GM18499 (cell line): ENCODE data around the gene ASNSD1.
A peak's percentile ranks its signal among the peaks of the same experiment; 100 is the strongest.
"Not testable (repeated sequence)": the region's sequence is repeated elsewhere in the genome, so short reads cannot be mapped to it uniquely, and the experiment has no call there.

Experiments used
- ATAC-seq: cut with Tn5 transposase; IDR thresholded peaks from one replicate; pipeline ENCODE4 v1.9.1; 2021; ENCODE audit warnings: moderate number of reproducible peaks; ENCODE audit not compliant: insufficient read depth, unreplicated experiment

The ASNSD1 gene

DNA sequence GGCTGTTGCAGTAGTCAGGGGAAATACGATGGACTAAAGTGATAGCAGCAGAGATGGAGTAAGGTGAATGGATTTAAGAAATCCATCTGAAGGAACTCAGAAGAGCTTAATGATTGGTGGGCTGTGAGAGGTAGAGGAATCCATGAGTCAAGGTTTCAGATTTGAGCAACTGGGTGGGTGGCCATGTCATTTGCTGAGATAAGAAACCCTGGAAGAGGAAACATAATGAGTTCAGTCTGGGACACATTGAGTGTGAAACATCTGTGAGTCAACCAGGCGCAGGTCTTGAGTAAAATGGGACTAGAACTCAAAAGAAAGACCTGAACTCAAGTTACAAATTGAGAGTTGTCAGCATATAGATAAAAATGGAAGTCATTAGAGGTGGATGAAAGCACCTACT is 19.7 kb upstream of the ASNSD1 start:
- ATAC-seq, result no peak

DNA sequence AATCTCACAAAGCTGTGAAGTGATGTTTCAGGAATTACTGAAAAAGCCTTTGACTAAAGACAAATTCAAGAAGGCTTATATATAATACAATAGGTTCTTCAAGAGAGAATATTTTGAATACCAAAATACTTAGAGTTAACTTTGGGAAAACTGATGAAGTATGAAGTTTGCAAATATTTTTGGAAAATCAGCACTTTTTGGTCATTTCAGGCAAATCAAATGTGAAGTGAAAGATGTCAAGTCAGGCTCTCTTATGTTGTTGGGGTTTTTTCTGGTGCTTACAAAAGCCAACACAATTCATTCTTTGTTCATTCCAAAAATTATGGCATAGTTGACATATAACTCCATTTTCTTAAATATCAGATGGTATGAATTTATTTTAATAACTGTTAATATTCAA is 14.7 kb upstream of the ASNSD1 start:
- no peak for ATAC-seq

DNA sequence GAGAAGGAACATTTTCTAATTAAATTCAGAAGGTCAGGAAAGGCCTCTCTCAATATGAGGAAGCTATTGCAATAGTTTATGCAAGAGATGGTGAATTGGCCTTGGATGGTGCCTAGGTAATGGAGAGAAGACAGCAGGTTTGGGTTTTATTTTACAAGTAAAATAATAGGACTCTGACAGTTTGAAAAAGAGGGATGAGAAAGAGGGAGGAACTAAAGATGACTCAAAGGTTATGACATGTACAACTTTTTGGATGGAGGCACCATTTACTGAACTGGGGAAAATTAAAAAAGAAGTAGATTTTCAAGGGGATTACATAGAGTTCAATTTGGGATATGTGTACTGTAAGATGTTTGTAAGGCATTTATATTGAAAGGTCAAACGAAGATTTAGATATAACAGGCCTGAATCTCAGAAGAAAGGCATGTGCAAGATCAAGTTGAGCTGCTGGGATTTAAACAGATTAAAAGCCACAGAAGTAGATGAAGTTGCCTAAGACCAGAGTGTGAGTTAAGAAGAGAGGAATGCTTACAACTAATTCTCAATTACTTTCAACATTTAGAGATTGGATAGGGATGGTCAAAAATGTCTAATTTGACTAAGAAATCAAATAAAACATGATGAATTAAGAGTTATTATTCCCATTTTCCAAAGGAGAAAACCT is 12.3 kb upstream of the ASNSD1 start:
- ATAC-seq, result no peak

DNA sequence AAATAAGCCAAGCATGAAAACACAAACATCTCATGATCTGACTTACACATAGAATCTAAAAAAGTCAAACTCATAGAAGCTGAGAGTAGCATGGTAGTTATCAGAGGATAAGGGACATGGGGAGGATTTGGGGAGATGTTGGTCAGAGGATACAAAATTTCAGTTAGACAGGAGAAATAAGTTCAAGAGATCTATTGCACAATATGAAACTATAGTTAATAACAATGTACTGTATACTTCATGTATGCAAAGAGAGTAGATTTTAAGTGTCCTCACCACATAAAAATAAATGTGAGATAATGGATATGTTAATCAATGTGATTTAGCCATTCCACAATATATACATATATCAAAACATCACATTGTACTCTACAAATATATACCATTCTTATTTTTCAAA is 10.0 kb upstream of the ASNSD1 start:
- ATAC-seq, result no peak

DNA sequence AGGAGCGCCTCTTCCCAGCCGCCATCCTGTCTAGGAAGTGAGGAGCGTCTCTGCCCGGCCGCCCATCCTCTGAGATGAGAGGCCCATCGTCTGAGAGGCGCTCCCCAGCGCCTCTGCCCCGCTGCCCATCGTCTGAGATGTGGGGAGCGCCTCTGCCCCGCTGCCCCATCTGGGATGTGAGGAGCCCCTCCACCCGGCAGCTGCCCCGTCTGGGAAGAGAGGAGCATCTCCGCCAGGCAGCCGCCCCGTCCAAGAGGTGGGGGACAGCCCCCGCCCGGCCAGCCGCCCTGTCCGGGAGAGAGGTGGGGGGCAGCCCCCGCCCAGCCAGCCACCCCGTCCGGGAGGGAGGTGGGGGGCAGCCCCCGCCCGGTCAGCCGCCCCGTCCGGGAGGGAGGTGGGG is 7.8 kb upstream of the ASNSD1 start:
- not testable (repeated sequence) for ATAC-seq

DNA sequence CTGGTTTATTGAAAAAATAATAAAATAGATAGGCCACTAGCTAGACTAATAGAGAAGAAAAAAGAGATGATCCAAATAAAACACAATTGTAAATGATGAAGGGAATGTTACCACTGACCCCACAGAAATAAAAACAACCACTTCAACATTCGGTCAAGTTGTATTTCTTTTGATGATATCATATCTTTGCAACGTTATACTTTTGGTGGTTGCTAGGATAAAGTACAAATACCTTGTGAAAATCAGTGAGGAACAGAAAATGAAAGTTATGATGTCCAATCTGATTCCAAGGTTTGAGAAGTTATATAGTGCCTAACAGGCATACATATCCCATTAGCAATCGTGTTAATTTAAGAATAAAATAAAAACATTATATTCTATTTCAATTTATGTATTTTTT is 6.6 kb upstream of the ASNSD1 start:
- ATAC-seq, result no peak

DNA sequence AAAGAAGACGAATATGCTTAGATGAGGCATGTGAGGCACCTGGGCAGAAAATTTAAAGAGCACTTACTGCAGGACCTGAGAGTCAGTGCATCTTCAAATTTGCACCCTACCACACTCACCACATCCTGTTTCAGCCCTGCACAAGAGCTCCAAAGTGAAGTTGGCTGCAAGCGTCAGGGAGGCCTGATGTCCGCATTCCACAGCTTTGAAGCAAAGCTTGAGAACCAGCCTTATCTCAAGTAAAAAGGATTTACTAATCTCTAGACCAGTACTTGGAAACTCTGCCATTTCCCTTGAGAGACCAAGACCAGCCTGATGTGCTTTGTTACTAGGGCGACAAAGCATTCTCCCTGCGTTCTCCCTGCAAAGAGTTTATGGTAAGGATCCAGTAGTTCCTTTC is 3.4 kb upstream of the ASNSD1 start:
- ATAC-seq, result peak; percentile 41

DNA sequence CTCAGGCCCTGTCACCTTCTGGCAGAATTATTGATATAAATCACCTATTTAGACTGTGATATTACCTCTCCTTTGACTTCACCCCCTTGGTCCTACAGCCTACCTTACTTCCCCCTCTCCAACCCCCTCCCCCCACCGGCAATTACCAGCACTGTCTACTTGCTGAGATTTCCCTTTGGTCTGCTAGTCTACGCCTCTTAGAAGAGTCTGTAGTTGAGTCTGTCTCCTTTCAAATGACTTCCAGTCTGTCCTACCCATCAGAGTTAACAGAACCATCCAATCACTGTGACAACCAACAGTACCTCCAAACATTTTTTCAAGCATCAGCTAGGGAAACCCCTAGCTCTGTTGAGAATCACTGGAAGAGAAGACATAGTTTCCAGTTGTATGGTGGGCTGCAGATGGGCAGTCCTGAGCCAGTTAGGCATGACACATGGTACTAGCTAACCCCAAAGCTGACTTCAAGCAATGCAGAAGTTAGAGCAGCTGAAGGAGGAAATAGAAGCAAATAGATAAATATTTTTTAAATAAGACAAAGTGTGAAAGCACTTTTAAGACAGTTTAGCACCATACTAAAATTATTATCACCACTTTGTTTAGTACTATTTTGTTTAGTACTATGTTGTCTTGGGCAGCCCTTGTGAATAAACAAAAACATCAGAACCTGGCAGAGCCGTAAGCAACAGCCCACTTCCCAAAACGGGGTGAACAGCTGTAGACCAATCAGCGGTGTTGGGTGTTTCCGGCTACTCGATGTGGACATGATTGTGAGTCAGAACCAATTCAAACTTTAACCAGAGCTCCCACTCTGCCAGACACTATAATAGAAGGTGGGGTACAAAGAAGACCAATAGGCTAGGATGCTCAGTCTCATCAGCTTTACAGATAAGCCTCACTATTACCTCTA is 2.7 kb upstream of the ASNSD1 start:
- no peak for ATAC-seq

DNA sequence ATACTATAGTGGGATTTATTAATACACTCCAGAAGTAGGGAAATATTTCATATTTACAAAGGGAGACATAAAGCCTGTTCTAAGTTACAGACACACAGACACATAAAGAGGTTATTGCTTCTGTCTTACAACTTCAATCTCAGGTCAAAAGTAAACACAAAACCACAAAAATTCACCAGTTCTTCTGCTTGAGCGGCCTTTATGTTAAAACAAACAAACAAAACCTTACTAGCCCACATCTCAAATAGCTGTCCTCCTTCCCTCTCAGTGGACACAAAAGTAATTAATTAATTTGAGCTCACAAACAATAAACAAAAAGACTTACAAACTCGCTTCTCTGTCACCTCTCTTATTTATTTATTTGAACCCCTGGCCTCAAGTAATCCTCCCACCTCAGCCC is 1.5 kb upstream of the ASNSD1 start:
- ATAC-seq, result no peak

DNA sequence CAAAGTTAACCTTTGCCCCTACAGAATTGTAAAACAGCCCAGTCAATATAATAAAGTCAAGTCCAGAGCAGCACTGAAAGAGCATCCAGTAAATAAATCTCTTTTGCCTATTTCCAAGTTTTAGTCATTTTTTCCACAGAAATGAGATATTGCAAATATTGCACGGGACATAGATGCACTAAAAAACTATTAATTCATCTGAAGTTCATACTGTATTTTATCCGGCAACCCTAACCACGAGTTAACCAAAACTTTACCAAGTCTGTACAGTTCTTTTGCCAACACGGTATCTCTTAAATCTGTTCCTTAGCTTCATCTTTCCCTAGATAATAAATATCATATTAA is 484 bp upstream of the ASNSD1 start:
- no peak for ATAC-seq

DNA sequence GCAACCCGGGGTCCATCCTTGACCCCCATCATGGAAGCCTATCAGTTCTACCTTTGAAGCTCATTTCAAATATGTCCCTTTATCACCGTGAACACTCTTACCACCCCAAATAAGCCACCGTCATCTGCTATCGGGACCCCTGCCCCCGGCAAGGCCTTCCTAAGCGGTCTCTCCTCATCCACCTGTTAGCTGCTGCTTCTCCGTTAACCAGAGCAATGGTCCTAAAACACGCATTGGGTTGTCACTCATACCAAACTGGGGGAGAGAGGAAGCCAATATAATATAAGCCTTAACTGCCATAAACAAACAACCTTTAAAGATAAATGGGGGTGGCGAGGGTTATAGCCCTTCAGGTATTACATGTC is 680 bp downstream of the ASNSD1 start:
- no peak for ATAC-seq

DNA sequence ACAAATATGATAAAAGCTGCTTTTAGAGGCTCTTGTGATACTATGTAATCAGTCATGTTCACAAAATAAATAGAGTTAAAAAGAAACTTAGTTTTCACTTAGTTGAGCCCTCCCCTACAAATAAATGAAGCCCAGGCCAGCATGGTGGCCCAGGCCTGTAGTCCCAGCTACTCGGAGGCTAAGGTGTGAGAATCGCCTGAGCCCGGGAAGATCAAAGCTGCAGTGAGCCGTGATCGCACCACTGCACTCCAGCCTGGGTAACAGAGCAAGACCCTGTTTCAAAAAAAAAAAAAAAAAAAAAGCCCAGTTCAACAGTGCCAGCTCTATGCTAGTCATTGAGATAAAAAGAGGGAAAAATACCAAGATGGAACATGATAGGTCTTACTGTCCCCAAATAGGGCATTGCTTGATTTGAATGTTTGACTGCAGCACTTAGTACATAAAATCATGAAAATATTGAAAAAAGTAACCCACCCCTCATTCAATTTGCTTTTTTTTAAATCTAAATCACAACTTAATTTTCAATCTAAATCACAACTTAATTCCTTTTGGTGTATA is 1.5 kb downstream of the ASNSD1 start:
- ATAC-seq, result no peak

DNA sequence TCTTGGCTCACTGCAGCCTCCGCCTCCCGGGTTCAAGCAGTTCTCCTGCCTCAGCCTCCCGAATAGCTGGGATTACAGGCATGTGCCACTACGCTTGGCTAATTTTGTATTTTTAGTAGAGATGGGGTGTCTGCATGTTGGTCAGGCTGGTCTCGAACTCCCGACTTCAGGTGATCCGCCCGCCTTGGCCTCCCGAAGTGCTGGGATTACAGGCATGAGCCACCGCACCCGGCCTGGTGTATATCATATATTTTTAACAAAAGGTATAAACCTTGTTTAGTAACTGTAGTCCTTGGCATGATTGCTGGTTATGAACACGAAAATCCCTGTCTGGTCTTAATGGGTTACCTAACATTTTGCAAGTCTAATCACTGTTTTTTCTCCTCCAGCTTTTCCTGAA is 2.1 kb downstream of the ASNSD1 start:
- ATAC-seq, result not testable (repeated sequence)

DNA sequence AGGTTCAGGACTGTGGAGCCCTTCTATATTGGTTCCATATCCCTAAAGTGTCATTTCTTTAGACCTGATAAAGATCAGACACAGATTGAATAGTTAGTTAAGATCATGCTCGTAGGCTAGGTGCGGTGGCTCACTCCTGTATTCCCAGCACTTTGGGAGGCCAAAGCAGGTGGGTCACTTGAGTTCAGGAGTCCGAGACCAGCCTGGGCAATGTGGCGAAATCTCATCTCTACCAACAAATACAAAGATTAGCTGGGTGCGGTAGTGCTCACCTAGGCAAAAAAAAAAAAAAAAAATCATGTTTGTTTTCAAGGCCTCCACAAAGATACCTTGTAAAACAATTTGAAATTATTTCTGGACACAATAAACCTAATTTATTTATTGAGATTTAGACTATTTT is 8.7 kb downstream of the ASNSD1 start:
- no peak for ATAC-seq

DNA sequence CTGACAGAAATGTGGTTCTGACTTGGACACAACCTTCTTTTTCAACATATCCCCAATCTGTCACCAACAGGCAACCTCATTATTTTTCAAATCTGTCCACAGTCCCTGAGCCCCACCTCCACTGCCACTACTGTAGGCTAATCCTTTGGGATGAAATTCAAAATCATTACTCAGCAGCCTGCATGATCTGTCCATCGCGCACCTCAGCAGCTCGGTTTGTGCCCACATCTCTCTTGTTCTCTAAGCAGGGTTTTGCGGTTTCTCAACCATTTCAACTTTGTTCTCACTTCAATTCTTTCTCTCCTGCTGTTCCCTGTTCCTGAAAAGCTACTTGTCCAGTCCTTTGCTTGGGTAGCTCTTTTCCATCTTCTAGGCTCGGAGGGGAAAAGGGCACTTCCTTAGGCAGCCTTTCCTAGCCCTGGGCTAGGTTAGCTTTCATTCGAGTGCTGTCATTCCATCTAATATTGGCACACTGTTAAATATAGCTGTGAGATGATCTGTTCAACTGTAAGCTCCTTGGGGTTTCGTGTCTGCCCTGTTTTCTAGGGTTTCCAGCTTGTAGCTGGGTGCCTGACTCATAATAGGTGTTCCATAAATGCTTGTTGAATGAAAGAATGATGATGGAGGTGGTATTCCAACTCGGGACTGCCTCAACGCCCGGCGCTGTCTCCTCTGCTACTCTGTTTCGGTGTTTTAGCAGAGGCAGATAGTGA is 12.6 kb downstream of the ASNSD1 start:
- ATAC-seq, result peak; percentile 36

DNA sequence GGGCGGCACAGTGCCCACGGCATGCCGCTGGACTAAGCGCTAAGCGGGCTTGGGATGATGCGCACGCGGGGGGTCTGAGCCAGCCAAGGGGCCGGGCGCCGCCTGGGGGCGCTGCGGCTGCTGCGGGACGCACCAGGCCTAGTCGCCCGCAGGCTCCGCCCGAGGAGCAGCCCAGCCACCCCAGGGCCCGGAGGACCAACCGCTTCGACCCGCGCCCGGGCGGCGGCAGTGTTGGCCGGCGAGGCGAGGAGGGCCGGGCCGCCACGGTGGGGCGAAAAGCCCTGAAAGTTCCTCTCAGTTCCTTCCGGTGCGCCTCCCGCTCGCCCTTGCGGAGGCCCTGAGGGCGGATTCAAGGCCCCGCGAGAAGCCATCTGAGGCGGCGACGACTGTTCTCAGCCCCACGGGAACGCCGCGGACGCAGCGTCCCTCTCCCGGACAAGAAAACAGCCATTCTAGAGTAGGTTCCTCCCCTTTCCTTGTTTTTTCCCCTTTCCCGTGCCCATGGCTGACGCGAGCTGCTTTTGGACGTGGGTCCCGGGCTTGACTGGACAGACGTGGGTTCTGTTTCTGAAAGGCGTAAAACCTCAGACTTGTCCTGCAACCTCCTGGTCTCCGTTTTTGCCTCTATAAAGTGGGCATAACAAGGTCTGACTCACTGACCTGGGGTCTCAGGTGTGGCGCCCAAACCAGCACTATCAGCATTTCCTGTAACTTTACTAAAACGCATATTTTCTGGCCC is 13.3 kb downstream of the ASNSD1 start, which contains the start of gene ANKAR:
Gene ANKAR (plus strand): TSS at position 297 of the 739 bp plus-strand sequence. CDS start 1,821 bp downstream, outside the sequence.
- ATAC-seq, result peak; percentile 81

DNA sequence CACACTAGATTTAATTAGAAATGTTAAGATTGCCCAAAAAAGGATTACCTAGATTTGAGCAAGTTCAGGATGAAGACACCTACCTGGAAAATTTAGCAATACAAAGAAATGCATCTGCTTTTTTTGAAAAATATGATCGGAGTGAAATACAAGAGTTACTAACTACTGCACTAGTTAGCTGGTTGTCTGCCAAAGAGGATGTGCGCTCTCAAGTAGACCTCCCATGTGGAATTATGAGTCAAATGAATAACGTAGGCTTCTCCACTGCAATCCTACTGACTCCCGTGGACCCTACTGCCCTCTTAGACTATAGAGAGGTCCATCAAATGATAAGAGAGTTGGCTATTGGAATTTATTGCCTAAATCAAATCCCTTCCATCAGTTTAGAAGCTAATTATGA is 15.2 kb downstream of the ASNSD1 start:
- no peak for ATAC-seq

DNA sequence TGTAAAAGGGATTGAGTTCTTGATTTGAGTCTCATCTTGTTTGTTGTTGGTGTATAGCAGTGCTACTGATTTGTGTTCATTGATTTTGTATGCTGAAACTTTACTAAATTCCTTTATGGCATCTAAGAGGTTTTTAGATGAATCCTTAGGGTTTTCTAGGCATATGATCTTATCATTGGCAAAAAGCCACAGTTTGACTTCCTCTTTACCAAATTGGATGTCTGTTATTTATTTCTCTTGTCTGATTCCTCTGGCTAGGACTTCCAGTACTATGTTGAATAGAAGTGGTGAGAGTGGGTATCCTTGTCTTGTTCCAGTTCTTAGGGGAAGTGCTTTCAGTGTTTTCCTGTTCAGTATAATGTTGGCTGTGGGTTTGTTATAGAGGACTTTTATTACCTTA is 18.0 kb downstream of the ASNSD1 start:
- no peak for ATAC-seq

DNA sequence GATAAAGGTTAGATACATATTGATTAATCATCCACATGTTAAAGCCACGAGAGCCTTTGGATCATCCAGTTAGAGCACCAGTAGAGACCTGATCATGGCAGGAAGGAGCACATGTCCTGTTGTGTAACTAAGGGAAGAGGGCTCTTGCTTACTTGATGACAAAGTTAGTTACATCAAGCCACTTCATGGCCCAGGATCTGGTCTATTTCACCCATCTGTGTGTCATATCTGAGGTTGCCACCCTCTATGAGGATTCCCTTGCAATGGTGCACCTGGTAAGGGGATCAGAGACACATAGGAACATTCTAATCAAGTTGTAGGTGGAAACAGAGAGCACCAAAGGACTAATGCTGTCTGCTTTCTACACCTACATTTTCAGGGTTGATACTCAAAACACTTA is 19.9 kb downstream of the ASNSD1 start:
- ATAC-seq, result no peak

DNA sequence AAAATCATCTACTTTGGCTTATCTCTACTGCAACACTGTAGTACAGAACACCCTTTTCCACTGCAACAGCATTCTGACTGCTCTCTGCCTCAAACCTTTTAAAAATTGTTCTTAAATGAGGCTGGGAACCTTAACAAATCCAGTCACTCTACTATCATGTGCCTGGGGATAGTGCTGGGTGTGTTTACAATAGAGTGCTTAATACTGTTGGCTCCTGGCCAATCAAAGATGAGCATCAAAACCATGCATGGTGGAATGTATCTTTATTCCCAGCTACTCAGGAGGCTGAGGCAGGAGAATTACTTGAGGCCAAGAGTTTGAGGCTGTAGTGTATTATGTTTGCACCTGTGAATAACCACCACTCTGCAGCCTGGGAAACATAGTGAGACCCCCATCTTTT is 20.6 kb downstream of the ASNSD1 start:
- ATAC-seq, result no peak
